MCF 10A (cell line): ENCODE results near the gene KIF24. TPM values are rescaled to one million over a fixed set of nuclear protein-coding genes. Genes with fewer than 3 reads are reported as not detected.

ENCODE experiments used
- BruUV-seq: library from RNA; stranded (reverse); fragments of 400-500 nt; replicated peaks from 2 replicates; lab custom pipeline; 2021; lab: Mats Ljungman, UMichigan
- CTCF ChIA-PET: fragments of 300-600 bp; sonication (Branson Sonifier 250); formaldehyde crosslinking; extraction: SDS; loops from one replicate; lab custom pipeline; 2021; ENCODE audit warnings: antibody characterized with exemption, inconsistent platforms; lab: Yijun Ruan, JAX
- POLR2A ChIA-PET: fragments of 300-600, 350-650 bp; sonication (Branson Sonifier 250); formaldehyde crosslinking; extraction: SDS; loops from one replicate; lab custom pipeline; 2020; ENCODE audit warnings: antibody characterized with exemption, inconsistent platforms; lab: Yijun Ruan, JAX
- DNase-seq: peaks from one replicate; pipeline ENCODE4 v3.0.0-alpha.2; 2018; ENCODE audit not compliant: unreplicated experiment
- H3K27ac Mint-ChIP-seq: one replicate; pipeline ENCODE4 v1.8.0; 2022; ENCODE audit warnings: mild to moderate bottlenecking, low read depth, mixed read lengths; ENCODE audit not compliant: unreplicated experiment
- H3K27me3 Mint-ChIP-seq: one replicate; pipeline ENCODE4 v1.8.0; 2022; ENCODE audit warnings: mixed read lengths; ENCODE audit not compliant: insufficient read depth, unreplicated experiment
- H3K36me3 Mint-ChIP-seq: one replicate; pipeline ENCODE4 v1.8.0; 2022; ENCODE audit warnings: mild to moderate bottlenecking, moderate library complexity, mixed read lengths; ENCODE audit not compliant: insufficient read depth, unreplicated experiment
- H3K4me1 Mint-ChIP-seq: one replicate; pipeline ENCODE4 v1.8.0; 2022; ENCODE audit warnings: mixed read lengths; ENCODE audit not compliant: insufficient read depth, unreplicated experiment
- H3K4me3 Mint-ChIP-seq: one replicate; pipeline ENCODE4 v1.8.0; 2022; ENCODE audit warnings: mild to moderate bottlenecking, moderate library complexity, mixed read lengths; ENCODE audit not compliant: unreplicated experiment
- H3K9me3 Mint-ChIP-seq: one replicate; pipeline ENCODE4 v1.8.0; 2022; ENCODE audit warnings: mixed read lengths; ENCODE audit not compliant: unreplicated experiment
- CTCF ChIP-seq: fragments of 200-600 bp; IDR thresholded peaks from one replicate; pipeline ENCODE4 v1.8.0; 2022; ENCODE audit warnings: antibody characterized with exemption, mild to moderate bottlenecking; ENCODE audit not compliant: unreplicated experiment
- intact Hi-C: fragments of 100-400 bp; cut with micrococcal nuclease; formaldehyde crosslinking; loops from 2 replicates; pipeline ENCODE4 v1.14.1; 2022
- total RNA-seq: library from RNA; stranded (reverse); gene quantifications from 2 replicates; pipeline ENCODE4 v1.2.3, GENCODE V29; 2022

Gene KIF24
- total RNA-seq, 1 experiment from 2014 or later: 3.5 TPM

- H3K4me3 Mint-ChIP-seq: peak overlapping the region; percentile 72
- BruUV-seq: no TSS peak
- no peaks in the 10 kb centered on the region for H3K36me3 Mint-ChIP-seq
- DNase-seq: no peak
- H3K9me3 Mint-ChIP-seq: no peaks in the 10 kb centered on the region
- ChIA-PET CTCF (interaction anchor here (0.6 to 9.3 kb wide), 14 partner anchors 19 to 256 kb away, joined by 3 to 198 read pairs (median 4); partner anchors contain the start of gene RPP25L), POLR2A (interaction anchor here (0.7 to 5.6 kb wide), 12 partner anchors 12 to 694 kb away, joined by 3 to 77 read pairs (median 4); partner anchors contain the start of genes NUDT2, SIGMAR1, UBAP1 and UBAP2)
- no peak overlapping the region for H3K27ac Mint-ChIP-seq
- TF ChIP-seq CTCF: no peak
- H3K27me3 Mint-ChIP-seq: no peaks in the 10 kb centered on the region
- H3K4me1 Mint-ChIP-seq: peaks cover 35% of the 10 kb centered on the region
- intact Hi-C loops: loop anchor here (1.0 to 5.0 kb wide), 4 partner anchors 45 to 565 kb away; no protein-coding TSS in a partner anchor
These were observed 48.3 kb upstream of the KIF24 start for GRCh38 chr9:34377404-34377746.

- H3K27ac Mint-ChIP-seq: peak within 1 kb of the TSS; percentile 68
- no peaks in the 10 kb centered on the region for H3K9me3 Mint-ChIP-seq
- ChIA-PET CTCF (interaction anchor here (0.5 to 9.3 kb wide), 17 partner anchors 9 to 256 kb away, joined by 3 to 198 read pairs (median 4); no protein-coding TSS in a partner anchor), POLR2A (interaction anchor here (0.5 to 5.6 kb wide), 14 partner anchors 12 to 695 kb away, joined by 3 to 77 read pairs (median 3); partner anchors contain the start of genes NUDT2, SIGMAR1, UBAP1 and UBAP2)
- DNase-seq: peak; percentile 98
- TF ChIP-seq CTCF: no peak
- no peaks in the 10 kb centered on the region for H3K27me3 Mint-ChIP-seq
- no peaks in the 10 kb centered on the region for H3K36me3 Mint-ChIP-seq
- intact Hi-C loops: loop anchor here (1.0 to 5.0 kb wide), 4 partner anchors 44 to 564 kb away; no protein-coding TSS in a partner anchor
- H3K4me1 Mint-ChIP-seq: peaks cover 35% of the 10 kb centered on the region
- H3K4me3 Mint-ChIP-seq: peak within 1 kb of the TSS; percentile 72
- BruUV-seq: no TSS peak
These were observed 47.7 kb upstream of the KIF24 start, which contains the start of gene MYORG for GRCh38 chr9:34376596-34377403. MYORG (minus strand) TSS chr9:34376898; CDS start chr9:34372943, 3,955 bp downstream.

GRCh38 chr9:34375901-34376595 lies 47.0 kb upstream of the KIF24 start:
- POLR2A ChIA-PET: interaction anchor here (0.5 to 5.6 kb wide), 7 partner anchors 15 to 235 kb away, joined by 3 to 77 read pairs (median 3); partner anchors contain the start of gene NUDT2
- TSS peak; percentile 57 for BruUV-seq
- no peaks in the 10 kb centered on the region for H3K27me3 Mint-ChIP-seq
- peak overlapping the region; percentile 72 for H3K4me3 Mint-ChIP-seq
- TF ChIP-seq CTCF: no peak
- H3K4me1 Mint-ChIP-seq: peaks cover 35% of the 10 kb centered on the region
- peak; percentile 61 for DNase-seq
- H3K36me3 Mint-ChIP-seq: no peaks in the 10 kb centered on the region
- CTCF ChIA-PET: interaction anchor here (0.6 to 9.3 kb wide), 13 partner anchors 9 to 338 kb away, joined by 3 to 198 read pairs (median 3); no protein-coding TSS in a partner anchor
- H3K9me3 Mint-ChIP-seq: no peaks in the 10 kb centered on the region
- intact Hi-C loops: loop anchor here (5.0 kb wide), 2 partner anchors 364 to 564 kb away; no protein-coding TSS in a partner anchor
- H3K27ac Mint-ChIP-seq: peak overlapping the region; percentile 68
